Progenitor cell of endocrine pancreas (in vitro differentiated cells): Measurements from ENCODE around the gene BEST1. TPM values are rescaled to one million over a fixed set of nuclear protein-coding genes. Genes with fewer than 3 reads are reported as not detected.
"Not testable (repeated sequence)": the region's sequence is repeated elsewhere in the genome, so short reads cannot be mapped to it uniquely, and the experiment has no call there.

Experiments used
- DNase-seq: peaks from one replicate; pipeline ENCODE4 v3.0.0; 2021; ENCODE audit warnings: low spot score; ENCODE audit not compliant: unreplicated experiment
- H3K27ac Mint-ChIP-seq: 2 replicates; pipeline ENCODE4 v1.8.0; 2021; ENCODE audit warnings: mild to moderate bottlenecking, moderate library complexity, mixed read lengths
- H3K27me3 Mint-ChIP-seq: 2 replicates; pipeline ENCODE4 v1.8.0; 2021; ENCODE audit warnings: mixed read lengths
- H3K36me3 Mint-ChIP-seq: 2 replicates; pipeline ENCODE4 v1.8.0; 2022; ENCODE audit warnings: mixed read lengths; ENCODE audit not compliant: insufficient read depth
- H3K4me1 Mint-ChIP-seq: 2 replicates; pipeline ENCODE4 v1.8.0; 2021; ENCODE audit warnings: low read depth, mixed read lengths
- H3K4me3 Mint-ChIP-seq: 2 replicates; pipeline ENCODE4 v1.8.0; 2021; ENCODE audit warnings: low read depth, mild to moderate bottlenecking, moderate library complexity, mixed read lengths
- H3K9me3 Mint-ChIP-seq: 2 replicates; pipeline ENCODE4 v1.8.0; 2021; ENCODE audit warnings: low read depth, mixed read lengths
- CTCF ChIP-seq: fragments of 200-600 bp; sonication (generic); IDR thresholded peaks from one replicate; pipeline ENCODE4 v1.5.0; 2021; ENCODE audit warnings: antibody characterized with exemption, mild to moderate bottlenecking; ENCODE audit not compliant: unreplicated experiment
- total RNA-seq: library from RNA; stranded (reverse); gene quantifications from 2 replicates; pipeline ENCODE4 v1.2.1, GENCODE V29; 2021

Gene BEST1
- total RNA-seq, 1 donor from 2014 or later = 0.34 TPM

GRCh38 chr11:61951484-61952135 is 1.5 kb downstream of the BEST1 start:
- Mint-ChIP-seq H3K36me3 (no peaks in the 10 kb centered on the region), H3K4me1 (no peaks in the 10 kb centered on the region), H3K27me3 (peaks cover 27% of the 10 kb centered on the region), H3K27ac (no peak overlapping the region), H3K4me3 (no peak overlapping the region), H3K9me3 (no peaks in the 10 kb centered on the region)
- TF ChIP-seq CTCF = no peak
- DNase-seq = no peak

GRCh38 chr11:61952882-61953281 is 2.7 kb downstream of the BEST1 start:
- H3K9me3 Mint-ChIP-seq = no peaks in the 10 kb centered on the region
- no peak for DNase-seq
- no peak overlapping the region for H3K27ac Mint-ChIP-seq
- no peak overlapping the region for H3K4me3 Mint-ChIP-seq
- H3K4me1 Mint-ChIP-seq = no peaks in the 10 kb centered on the region
- H3K36me3 Mint-ChIP-seq = no peaks in the 10 kb centered on the region
- no peak for TF ChIP-seq CTCF
- H3K27me3 Mint-ChIP-seq = peaks cover 24% of the 10 kb centered on the region

- H3K4me1 Mint-ChIP-seq, DNase-seq, H3K4me3 Mint-ChIP-seq, H3K36me3 Mint-ChIP-seq, H3K27ac Mint-ChIP-seq, H3K9me3 Mint-ChIP-seq: not testable (repeated sequence)
- H3K27me3 Mint-ChIP-seq = peaks cover 24% of the 10 kb centered on the region
These were observed 3.5 kb downstream of the BEST1 start for GRCh38 chr11:61953632-61954031.

- no peak overlapping the region for H3K27ac Mint-ChIP-seq
- no peak for TF ChIP-seq CTCF
These were observed 4.1 kb downstream of the BEST1 start for GRCh38 chr11:61954106-61954850.

GRCh38 chr11:61954851-61955421 is 4.8 kb downstream of the BEST1 start:
- H3K27ac Mint-ChIP-seq = no peak overlapping the region
- no peak for DNase-seq
- H3K36me3 Mint-ChIP-seq = peaks cover 2% of the 10 kb centered on the region
- H3K27me3 Mint-ChIP-seq = peaks cover 24% of the 10 kb centered on the region
- H3K4me1 Mint-ChIP-seq = no peaks in the 10 kb centered on the region
- no peaks in the 10 kb centered on the region for H3K9me3 Mint-ChIP-seq
- TF ChIP-seq CTCF = no peak
- no peak overlapping the region for H3K4me3 Mint-ChIP-seq

More at GRCh38 chr11:61954106-61954850, 4.1 kb downstream of the BEST1 start:
- Mint-ChIP-seq H3K9me3 (no peaks in the 10 kb centered on the region), H3K27me3 (peaks cover 24% of the 10 kb centered on the region), H3K4me3 (no peak overlapping the region), H3K36me3 (peaks cover 2% of the 10 kb centered on the region), H3K4me1 (no peaks in the 10 kb centered on the region)
- no peak for DNase-seq
